Kidney glomerular epithelial cell (primary cell): Measurements from ENCODE around the gene EBLN2.

Experiments
- DNase-seq: peaks from one replicate; lab custom pipeline; 2025; lab: John Stamatoyannopoulos, UW

EBLN2 gene

GRCh38 chr3:73107215-73107614, 45.8 kb downstream of the EBLN2 start:
- DNase-seq, result no peak

DNA sequence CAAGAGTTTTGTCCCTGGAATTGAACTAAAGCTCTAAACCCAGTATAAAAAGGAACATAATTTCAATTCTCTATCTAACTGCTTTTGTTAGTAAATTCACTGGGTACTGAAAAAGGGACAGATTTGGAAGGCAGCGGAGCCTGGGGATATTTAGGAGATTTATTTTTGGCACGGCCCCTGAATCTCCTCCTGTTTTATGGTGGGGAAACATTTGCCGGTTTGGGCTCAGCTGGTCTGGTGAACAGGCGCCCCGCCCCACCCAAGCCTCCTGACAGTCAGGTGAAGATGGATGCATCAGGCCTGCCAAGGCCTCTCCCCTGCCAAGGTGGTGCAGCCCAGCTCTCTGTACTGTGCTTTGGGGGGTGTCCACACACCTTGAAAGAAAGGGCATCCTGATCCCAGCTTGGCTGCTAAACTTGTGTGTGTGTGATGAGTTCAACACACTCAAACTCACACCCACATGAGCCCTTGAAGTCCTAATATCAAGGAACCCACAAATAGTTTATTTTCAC, 46.3 kb downstream of the EBLN2 start:
- no peak for DNase-seq

- DNase-seq, result no peak
Observed at GRCh38 chr3:73108750-73109149, 47.3 kb downstream of the EBLN2 start.

GRCh38 chr3:73110530-73110929, 49.1 kb downstream of the EBLN2 start:
- DNase-seq, result no peak
